Transverse colon (tissue), 3 donors: ENCODE measurements around the gene SLIT3.

Experiments used
- POLR2A ChIP-seq: fragments of 450-650 bp; IDR thresholded peaks from one replicate; pipeline ENCODE4 v1.6.1; 2016; ENCODE audit warnings: antibody characterized with exemption, mild to moderate bottlenecking, moderate library complexity
- POLR2AphosphoS5 ChIP-seq, 3 donors: sonication (generic); formaldehyde crosslinking; IDR thresholded peaks; one replicate each; pipeline ENCODE4 v1.6.1; 2016; ENCODE audit warnings: antibody characterized with exemption in 3 of 3

GRCh38 chr5:169197343-169197742 is 103.6 kb downstream of the SLIT3 start:
- TF ChIP-seq POLR2AphosphoS5 (IDR thresholded peaks at IDR 0.05), result no peak
- TF ChIP-seq POLR2A, result no peak
